NCI-H146 treated with DMSO at 0.1 percent for 48 hours (cell line): Measurements from ENCODE around the gene RHBDL1.

Source experiments
- DNase-seq: peaks from one replicate; lab custom pipeline; 2025; ENCODE audit not compliant: unreplicated experiment; lab: John Stamatoyannopoulos, UW

Gene RHBDL1

GRCh38 chr16:636206-637080 lies 39.0 kb upstream of the RHBDL1 start, which contains the start of gene METTL26:
Gene METTL26 (minus strand): TSS chr16:636305. CDS start chr16:636290, 15 bp downstream.
- DNase-seq, result peak; percentile 93

GRCh38 chr16:637081-638018 lies 38.1 kb upstream of the RHBDL1 start:
- DNase-seq, result peak; percentile 82

GRCh38 chr16:638034-638543 lies 37.4 kb upstream of the RHBDL1 start:
- DNase-seq, result no peak

GRCh38 chr16:638836-639235 lies 36.6 kb upstream of the RHBDL1 start:
- DNase-seq, result no peak

- no peak for DNase-seq
Observed at GRCh38 chr16:640614-641013, 34.9 kb upstream of the RHBDL1 start.

GRCh38 chr16:641326-642188 lies 33.9 kb upstream of the RHBDL1 start, which contains the start of gene MCRIP2:
Gene MCRIP2 (plus strand): TSS chr16:641828. CDS start chr16:641992, 164 bp downstream.
- DNase-seq, result peak; percentile 68

GRCh38 chr16:642189-643049 lies 33.1 kb upstream of the RHBDL1 start:
- peak; percentile 14 for DNase-seq

- DNase-seq, result no peak
Observed at GRCh38 chr16:643050-643368, 32.5 kb upstream of the RHBDL1 start.

GRCh38 chr16:644556-644955 lies 30.9 kb upstream of the RHBDL1 start:
- no peak for DNase-seq

GRCh38 chr16:645852-646678 lies 29.4 kb upstream of the RHBDL1 start:
- DNase-seq, result no peak

- no peak for DNase-seq
Observed at GRCh38 chr16:646679-647172, 28.7 kb upstream of the RHBDL1 start.

GRCh38 chr16:647173-647902 lies 28.1 kb upstream of the RHBDL1 start:
- no peak for DNase-seq

GRCh38 chr16:648071-648780 lies 27.2 kb upstream of the RHBDL1 start:
- DNase-seq, result peak; percentile 5

- DNase-seq, result peak; percentile 84
Observed at GRCh38 chr16:648781-649589, 26.5 kb upstream of the RHBDL1 start, which contains the start of gene WDR90. Gene WDR90 (plus strand): TSS chr16:649365. CDS start chr16:649417, 52 bp downstream.

GRCh38 chr16:649631-650030 lies 25.8 kb upstream of the RHBDL1 start:
- no peak for DNase-seq

- no peak for DNase-seq
Observed at GRCh38 chr16:651844-652243, 23.6 kb upstream of the RHBDL1 start.
